Measurements from ENCODE around the gene NUDT19.

- TF ChIP-seq BRCA1 (IDR thresholded peaks at IDR 0.05): no peak
- TF ChIP-seq BRCA1 (CRISPR knock-in tag; IDR thresholded peaks at IDR 0.05): no peak
- TF ChIP-seq MCM5 (IDR thresholded peaks at IDR 0.05; ENCODE audit: low read depth): no peak
- no peak for TF ChIP-seq THRAP3 (IDR thresholded peaks at IDR 0.05; ENCODE audit: borderline replicate concordance)
- no peak for TF ChIP-seq JUND (IDR thresholded peaks at IDR 0.05; ENCODE audit: borderline replicate concordance, low read depth, low read length)
- TF ChIP-seq JUND (tag; IDR thresholded peaks at IDR 0.05; ENCODE audit: borderline replicate concordance, low read depth, low read length): no peak
- TF ChIP-seq ELF4 (CRISPR knock-in tag; IDR thresholded peaks at IDR 0.05): no peak
- no peak for TF ChIP-seq CHAMP1 (IDR thresholded peaks at IDR 0.05)
- no peak for TF ChIP-seq NFE2 (IDR thresholded peaks at IDR 0.05; ENCODE audit: low read depth)
- no peak for TF ChIP-seq PCBP2 (IDR thresholded peaks at IDR 0.05; ENCODE audit: low read depth, low read length, poor library complexity, severe bottlenecking)
- TF ChIP-seq EGR1 (conservative IDR thresholded peaks at IDR 0.05): no peak
- no peak for TF ChIP-seq POLR2A (conservative IDR thresholded peaks at IDR 0.05)
- no peak for TF ChIP-seq ZZZ3 (IDR thresholded peaks at IDR 0.05)
Observed at GRCh38 chr19:32658075-32658474, 33.5 kb upstream of the NUDT19 start.

Data from K562 (cell line).